ENCODE measurements around the gene NCS1. TPM values are rescaled to one million over a fixed set of nuclear protein-coding genes. Genes with fewer than 3 reads are reported as not detected.
"Not testable (repeated sequence)": the region's sequence is repeated elsewhere in the genome, so short reads cannot be mapped to it uniquely, and the experiment has no call there.

Gene NCS1
- total RNA-seq, 2 donors from 2014 or later = 3.8 to 21.3 TPM

DNA sequence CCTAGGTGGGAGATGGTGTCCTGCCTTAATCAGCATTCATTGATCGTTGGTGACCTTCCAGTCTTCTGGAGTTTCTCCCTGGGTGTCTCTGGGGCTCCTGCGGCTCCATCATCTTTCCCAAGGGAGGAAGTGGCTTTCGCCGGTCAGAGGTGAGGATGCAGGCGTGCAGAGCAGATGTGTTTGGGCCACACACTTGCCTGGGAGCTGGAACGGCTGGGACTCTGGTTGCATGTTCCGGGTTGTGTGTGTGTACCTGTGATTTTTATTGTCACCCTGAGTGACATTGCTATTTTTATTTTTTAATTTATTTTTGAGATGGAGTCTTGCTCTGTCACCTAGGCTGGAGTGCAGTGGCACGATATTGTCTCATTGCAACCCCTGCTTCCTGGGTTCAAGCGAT, 103.0 kb downstream of the NCS1 start:
- no peaks in the 10 kb centered on the region for H3K36me3 ChIP-seq
- no peaks in the 10 kb centered on the region for H3K9me3 ChIP-seq
- H3K9ac ChIP-seq (ENCODE audit: low read depth in 2 of 2, low read length in 2 of 2) = no peak overlapping the region
- no peak overlapping the region for H3K27ac ChIP-seq
- TF ChIP-seq, protein P1, sequence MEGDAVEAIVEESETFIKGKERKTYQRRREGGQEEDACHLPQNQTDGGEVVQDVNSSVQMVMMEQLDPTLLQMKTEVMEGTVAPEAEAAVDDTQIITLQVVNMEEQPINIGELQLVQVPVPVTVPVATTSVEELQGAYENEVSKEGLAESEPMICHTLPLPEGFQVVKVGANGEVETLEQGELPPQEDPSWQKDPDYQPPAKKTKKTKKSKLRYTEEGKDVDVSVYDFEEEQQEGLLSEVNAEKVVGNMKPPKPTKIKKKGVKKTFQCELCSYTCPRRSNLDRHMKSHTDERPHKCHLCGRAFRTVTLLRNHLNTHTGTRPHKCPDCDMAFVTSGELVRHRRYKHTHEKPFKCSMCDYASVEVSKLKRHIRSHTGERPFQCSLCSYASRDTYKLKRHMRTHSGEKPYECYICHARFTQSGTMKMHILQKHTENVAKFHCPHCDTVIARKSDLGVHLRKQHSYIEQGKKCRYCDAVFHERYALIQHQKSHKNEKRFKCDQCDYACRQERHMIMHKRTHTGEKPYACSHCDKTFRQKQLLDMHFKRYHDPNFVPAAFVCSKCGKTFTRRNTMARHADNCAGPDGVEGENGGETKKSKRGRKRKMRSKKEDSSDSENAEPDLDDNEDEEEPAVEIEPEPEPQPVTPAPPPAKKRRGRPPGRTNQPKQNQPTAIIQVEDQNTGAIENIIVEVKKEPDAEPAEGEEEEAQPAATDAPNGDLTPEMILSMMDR (IDR thresholded peaks at IDR 0.05) = no peak
- H3K4me3 ChIP-seq = no peak overlapping the region
- H3K27me3 ChIP-seq = no peaks in the 10 kb centered on the region
- DNase-seq = no peak
- intact Hi-C loops (cut with DNase I) = no loop called here
- H3K4me1 ChIP-seq = no peaks in the 10 kb centered on the region

DNA sequence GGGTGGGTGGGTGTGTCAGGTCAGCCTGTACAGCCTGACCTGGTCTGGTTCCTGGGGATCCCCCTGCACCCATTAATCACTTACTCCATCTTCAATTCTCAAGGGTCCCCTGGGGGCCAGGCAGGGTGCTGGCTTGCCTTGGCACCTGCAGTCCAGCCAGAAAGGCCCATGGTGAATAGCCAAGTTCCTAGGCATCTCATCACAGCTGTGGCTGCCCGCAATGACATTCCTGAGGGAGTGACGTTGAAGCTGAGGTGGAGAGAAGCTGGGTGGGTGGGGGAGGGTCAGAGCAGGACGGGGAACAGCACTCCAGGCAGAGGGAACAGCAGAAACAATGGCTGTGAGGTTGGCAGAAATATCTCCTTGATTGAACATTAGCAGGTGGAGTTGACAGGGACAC, 103.9 kb downstream of the NCS1 start:
- H3K9ac ChIP-seq (ENCODE audit: low read depth in 2 of 2, low read length in 2 of 2) = no peak overlapping the region
- H3K27me3 ChIP-seq = no peaks in the 10 kb centered on the region
- TF ChIP-seq, protein P1 (IDR thresholded peaks at IDR 0.05) = no peak
- H3K9me3 ChIP-seq = no peaks in the 10 kb centered on the region
- H3K36me3 ChIP-seq = no peaks in the 10 kb centered on the region
- H3K4me1 ChIP-seq = no peaks in the 10 kb centered on the region
- H3K4me3 ChIP-seq = no peak overlapping the region
- DNase-seq = no peak
- intact Hi-C loops (cut with DNase I) = no loop called here
- H3K27ac ChIP-seq = no peak overlapping the region

DNA sequence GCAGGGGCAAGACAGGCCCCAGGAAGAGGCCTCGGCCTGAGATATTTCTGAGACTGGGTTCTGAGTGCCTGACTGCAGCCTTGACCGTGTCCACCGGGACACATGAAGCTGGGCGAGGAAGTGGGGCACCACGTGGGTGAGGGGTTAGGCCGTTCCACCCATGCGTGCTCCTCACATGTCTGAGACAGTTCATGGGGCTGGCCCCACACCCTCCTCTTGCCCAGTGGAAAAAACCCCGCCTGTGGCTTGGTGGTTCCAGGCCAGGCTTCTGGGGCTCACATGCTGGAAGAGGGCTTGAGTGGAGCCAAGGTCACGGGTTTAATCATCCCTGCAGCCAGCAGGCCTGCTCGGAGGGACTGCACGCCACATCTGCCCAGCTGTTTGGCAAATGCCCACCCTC, 104.8 kb downstream of the NCS1 start:
- Histone ChIP-seq H3K36me3 (no peaks in the 10 kb centered on the region), H3K27ac (no peak overlapping the region), H3K9ac (ENCODE audit: low read depth in 2 of 2, low read length in 2 of 2) (no peak overlapping the region), H3K4me1 (no peaks in the 10 kb centered on the region), H3K27me3 (no peaks in the 10 kb centered on the region), H3K9me3 (no peaks in the 10 kb centered on the region), H3K4me3 (no peak overlapping the region)
- intact Hi-C loops (cut with DNase I) = no loop called here
- TF ChIP-seq, protein P1 (IDR thresholded peaks at IDR 0.05) = no peak
- no peak for DNase-seq

DNA sequence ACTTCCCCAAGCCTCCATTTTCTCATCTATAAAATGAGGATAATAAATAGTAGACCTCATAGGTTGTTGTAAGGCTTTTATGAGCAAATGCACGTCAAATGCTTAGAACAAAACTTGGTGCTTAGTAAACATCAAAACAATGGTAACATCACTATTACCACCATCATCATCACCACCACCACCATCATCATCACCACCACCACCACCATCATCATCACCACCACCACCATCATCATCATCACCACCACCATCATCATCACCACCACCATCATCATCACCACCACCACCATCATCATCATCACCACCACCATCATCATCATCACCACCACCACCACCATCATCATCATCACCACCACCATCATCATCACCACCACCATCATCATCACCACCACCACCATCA, 105.3 kb downstream of the NCS1 start:
- H3K36me3 ChIP-seq; DNase-seq; H3K4me1 ChIP-seq; intact Hi-C loops (cut with DNase I); H3K4me3 ChIP-seq; H3K9ac ChIP-seq (ENCODE audit: low read depth in 2 of 2, low read length in 2 of 2); H3K27ac ChIP-seq; H3K9me3 ChIP-seq; H3K27me3 ChIP-seq: not testable (repeated sequence)

DNA sequence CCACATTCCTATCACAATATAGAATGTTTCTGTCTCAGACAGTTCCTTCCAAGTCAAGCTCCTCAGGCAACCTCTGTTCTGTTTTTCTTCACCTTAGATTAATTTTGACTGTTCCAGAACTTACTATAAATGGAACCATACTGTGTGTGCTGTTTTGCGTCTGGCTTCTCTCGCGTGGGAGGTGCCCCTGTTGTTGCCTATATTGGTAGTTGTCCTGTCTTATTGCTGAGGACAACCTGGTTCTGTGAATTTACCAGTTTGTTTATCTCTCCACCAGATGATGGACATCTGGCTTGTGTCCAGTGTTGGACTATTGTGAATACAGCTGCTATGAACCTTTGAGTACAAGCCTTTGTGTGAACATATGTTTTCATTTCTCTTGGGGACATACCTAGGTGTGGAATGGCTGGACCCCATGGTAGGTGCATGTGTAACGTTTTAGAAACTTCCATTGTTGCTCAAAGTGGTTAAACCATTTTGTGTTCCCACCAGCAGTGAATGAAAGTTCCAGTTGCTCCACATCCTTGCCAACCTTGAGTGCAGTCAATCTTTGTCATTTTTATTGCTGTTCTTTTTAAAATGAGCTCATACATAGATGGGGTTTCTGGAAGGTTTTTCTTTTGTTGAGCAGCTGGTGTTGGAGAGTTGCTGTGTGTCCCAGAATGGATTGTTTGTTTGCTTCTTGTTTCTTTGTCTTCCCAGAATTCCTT, 111.5 kb downstream of the NCS1 start:
- intact Hi-C loops (cut with DNase I) = no loop called here
- Histone ChIP-seq H3K27me3 (no peaks in the 10 kb centered on the region), H3K4me1 (no peaks in the 10 kb centered on the region), H3K9ac (ENCODE audit: low read depth in 2 of 2, low read length in 2 of 2) (no peak overlapping the region), H3K27ac (no peak overlapping the region), H3K4me3 (no peak overlapping the region), H3K36me3 (no peaks in the 10 kb centered on the region), H3K9me3 (no peaks in the 10 kb centered on the region)
- DNase-seq = no peak
- TF ChIP-seq, protein P1 (IDR thresholded peaks at IDR 0.05) = no peak

DNA sequence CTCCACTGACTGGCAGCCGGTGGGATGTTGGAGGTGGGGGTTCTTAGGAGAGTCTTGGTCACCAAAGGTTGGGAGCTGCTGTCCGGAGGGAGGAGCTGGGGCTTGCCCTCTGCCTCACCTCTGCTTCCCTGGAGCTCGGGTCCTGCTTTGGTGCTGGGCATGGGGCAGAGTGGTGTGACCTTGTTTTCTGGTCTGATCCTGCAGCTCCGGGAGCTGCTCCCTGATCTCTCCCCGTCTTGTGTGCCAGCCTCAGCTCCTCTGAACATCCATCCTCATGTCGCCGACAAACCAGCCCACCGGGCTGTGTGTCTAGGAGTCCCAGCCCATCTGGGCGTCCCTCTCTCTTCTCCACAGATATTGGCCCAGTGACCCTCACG, 112.0 kb downstream of the NCS1 start:
- Histone ChIP-seq H3K4me1 (no peaks in the 10 kb centered on the region), H3K9ac (ENCODE audit: low read depth in 2 of 2, low read length in 2 of 2) (no peak overlapping the region), H3K27ac (no peak overlapping the region), H3K4me3 (no peak overlapping the region), H3K9me3 (no peaks in the 10 kb centered on the region), H3K36me3 (no peaks in the 10 kb centered on the region), H3K27me3 (no peaks in the 10 kb centered on the region)
- DNase-seq = no peak
- intact Hi-C loops (cut with DNase I) = no loop called here
- TF ChIP-seq, protein P1 (IDR thresholded peaks at IDR 0.05) = no peak

Data from colonic mucosa (tissue), 4 donors.